Measurements from ENCODE around the gene ACER1.
"Not testable (repeated sequence)": the region's sequence is repeated elsewhere in the genome, so short reads cannot be mapped to it uniquely, and the experiment has no call there.

Gene ACER1

DNA sequence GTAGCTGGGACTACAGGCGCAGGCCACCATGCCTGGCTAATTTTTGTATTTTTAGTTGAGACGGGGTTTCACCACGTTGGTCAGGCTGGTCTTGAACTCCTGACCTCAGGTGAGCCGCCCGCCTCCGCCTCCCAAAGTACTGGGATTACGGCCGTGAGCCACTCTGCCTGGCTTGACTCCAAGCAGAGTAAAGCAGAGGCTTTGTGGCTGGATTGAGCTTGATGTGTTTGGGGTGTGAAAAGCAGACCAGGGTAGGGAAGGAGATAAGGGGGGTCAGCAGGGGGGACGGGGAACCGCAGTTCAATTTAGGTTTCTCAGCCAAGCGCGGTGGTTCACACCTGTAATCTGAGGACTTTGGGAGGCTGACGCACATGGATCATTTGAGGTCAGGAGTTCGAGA lies 23.8 kb upstream of the ACER1 start:
- no peak for TF ChIP-seq CTCF (IDR thresholded peaks at IDR 0.05; ENCODE audit: low read depth, low read length)
- no peak for DNase-seq (ENCODE audit: low read depth in 2 of 2)
- no peak overlapping the region for H3K4me3 ChIP-seq (replicated peaks in 1 of 2; ENCODE audit: low read depth in 2 of 2, low read length in 2 of 2)

- DNase-seq (ENCODE audit: low read depth in 2 of 2); H3K4me3 ChIP-seq (replicated peaks in 1 of 2; ENCODE audit: low read depth in 2 of 2, low read length in 2 of 2): not testable (repeated sequence)
These were observed 22.1 kb upstream of the ACER1 start for GRCh38 chr19:6355321-6356040.

GRCh38 chr19:6354098-6354674 lies 20.8 kb upstream of the ACER1 start:
- peak; percentile 43 for DNase-seq (ENCODE audit: low read depth in 2 of 2)
- H3K4me3 ChIP-seq (replicated peaks in 1 of 2; ENCODE audit: low read depth in 2 of 2, low read length in 2 of 2), result no peak overlapping the region
- TF ChIP-seq CTCF (IDR thresholded peaks at IDR 0.05; ENCODE audit: low read depth, low read length), result peak; percentile 50

DNA sequence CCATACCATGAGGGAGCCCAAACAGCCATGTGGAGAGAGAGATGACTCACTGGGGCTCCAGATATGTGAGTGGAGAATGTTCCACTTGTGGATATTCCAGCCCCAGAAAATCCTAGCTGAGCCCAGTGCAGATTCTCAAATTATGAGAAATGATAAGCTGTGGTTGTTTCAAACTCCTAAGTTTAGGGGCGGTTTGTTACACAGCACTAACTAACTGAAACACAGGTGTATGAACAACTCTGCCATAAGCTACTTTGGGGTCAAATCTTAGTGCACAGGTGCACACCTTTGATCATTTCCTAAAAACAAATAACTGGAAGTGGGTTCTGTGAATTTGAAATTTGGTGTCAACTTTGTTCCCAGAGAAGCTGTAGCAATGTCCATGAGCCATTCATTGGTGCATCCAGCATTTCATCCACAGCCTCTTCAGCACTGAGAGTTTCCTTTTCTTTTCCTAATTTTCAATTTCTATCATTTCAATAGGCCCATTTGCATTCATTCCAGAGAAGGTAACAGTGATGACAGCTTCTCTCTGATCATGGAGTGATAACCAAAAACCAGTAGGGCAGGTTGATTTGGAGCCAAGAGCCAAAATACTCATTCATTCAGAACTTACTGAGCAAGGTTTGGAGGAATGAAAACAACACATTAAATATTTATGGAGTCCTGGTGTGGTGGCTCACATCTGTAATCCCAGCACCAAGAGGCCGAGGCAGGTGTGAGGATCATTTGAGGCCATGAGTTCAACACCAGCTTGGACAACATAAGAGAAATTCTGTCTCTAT lies 19.2 kb upstream of the ACER1 start:
- no peak overlapping the region for H3K4me3 ChIP-seq (replicated peaks in 1 of 2; ENCODE audit: low read depth in 2 of 2, low read length in 2 of 2)
- DNase-seq (ENCODE audit: low read depth in 2 of 2), result no peak
- TF ChIP-seq CTCF (IDR thresholded peaks at IDR 0.05; ENCODE audit: low read depth, low read length), result no peak

GRCh38 chr19:6350688-6351087 lies 17.3 kb upstream of the ACER1 start:
- TF ChIP-seq CTCF (IDR thresholded peaks at IDR 0.05; ENCODE audit: low read depth, low read length), result no peak
- H3K4me3 ChIP-seq (replicated peaks in 1 of 2; ENCODE audit: low read depth in 2 of 2, low read length in 2 of 2), result no peak overlapping the region
- no peak for DNase-seq (ENCODE audit: low read depth in 2 of 2)

- not testable (repeated sequence) for DNase-seq (ENCODE audit: low read depth in 2 of 2); H3K4me3 ChIP-seq (replicated peaks in 1 of 2; ENCODE audit: low read depth in 2 of 2, low read length in 2 of 2)
These were observed 15.9 kb upstream of the ACER1 start for GRCh38 chr19:6349271-6349670.

GRCh38 chr19:6343462-6343861 lies 10.1 kb upstream of the ACER1 start:
- no peak for TF ChIP-seq CTCF (IDR thresholded peaks at IDR 0.05; ENCODE audit: low read depth, low read length)
- DNase-seq (ENCODE audit: low read depth in 2 of 2), result peak in 1 of 2 donors; percentile 15

More at GRCh38 chr19:6343462-6343861, 10.1 kb upstream of the ACER1 start:
- H3K4me3 ChIP-seq (replicated peaks in 1 of 2; ENCODE audit: low read depth in 2 of 2, low read length in 2 of 2), result no peak overlapping the region
